ENCODE measurements around the gene GUCY1B1. TPM values are rescaled to one million over a fixed set of nuclear protein-coding genes. Genes with fewer than 3 reads are reported as not detected.
A peak's percentile ranks its signal among the peaks of the same experiment; 100 is the strongest.
"Not testable (repeated sequence)": the region's sequence is repeated elsewhere in the genome, so short reads cannot be mapped to it uniquely, and the experiment has no call there.

Gene GUCY1B1
- total and polyA plus RNA-seq, 8 donors = 5.3 to 59.8 (median 14.8) TPM; not detected in 1

- Histone ChIP-seq H3K36me3 (peaks cover 0 to 9% (median 0%) of the 10 kb centered on the region in 4 donors), H3K27me3 (no peaks in the 10 kb centered on the region), H3K27ac (no peak overlapping the region), H3K9me3 (no peaks in the 10 kb centered on the region), H3K4me1 (no peaks in the 10 kb centered on the region), H3K4me3 (no peak overlapping the region)
- no peak for TF ChIP-seq POLR2AphosphoS5 (IDR thresholded peaks at IDR 0.05)
- no peak for TF ChIP-seq POLR2A (IDR thresholded peaks at IDR 0.05)
- TF ChIP-seq EP300 (IDR thresholded peaks at IDR 0.05) = no peak
- no peak for TF ChIP-seq CTCF (IDR thresholded peaks at IDR 0.05)
- 53 to 65% (median 61%) methylated on average over 3 of the region's 3 CpGs for WGBS, 5 donors
- intact Hi-C loops (cut with DNase I; ENCODE audit: low total_unique reads) = no loop called here
- no peak for DNase-seq
These were observed 37.2 kb downstream of the GUCY1B1 start for GRCh38 chr4:155795991-155796390.

GRCh38 chr4:155797581-155797980, 38.8 kb downstream of the GUCY1B1 start:
- intact Hi-C loops (cut with DNase I; ENCODE audit: low total_unique reads); H3K27ac ChIP-seq: not testable (repeated sequence)

GRCh38 chr4:155799116-155799793, 40.4 kb downstream of the GUCY1B1 start:
- Histone ChIP-seq H3K4me3 (no peak overlapping the region), H3K4me1 (peaks cover 0 to 17% (median 5%) of the 10 kb centered on the region in 4 donors), H3K9me3 (no peaks in the 10 kb centered on the region), H3K27ac (peak overlapping the region in 2 of 5 donors; percentile 12 to 14), H3K36me3 (peaks cover 0 to 9% (median 0%) of the 10 kb centered on the region in 4 donors), H3K27me3 (no peaks in the 10 kb centered on the region)
- DNase-seq = no peak
- intact Hi-C loops (cut with DNase I; ENCODE audit: low total_unique reads) = no loop called here
- WGBS, 5 donors = 58 to 84% (median 77%) methylated on average over 5 of the region's 5 CpGs
- TF ChIP-seq POLR2A (IDR thresholded peaks at IDR 0.05) (no peak), EP300 (IDR thresholded peaks at IDR 0.05) (no peak), CTCF (IDR thresholded peaks at IDR 0.05) (no peak)

More at GRCh38 chr4:155797581-155797980, 38.8 kb downstream of the GUCY1B1 start:
- not testable (repeated sequence) for H3K36me3 ChIP-seq, DNase-seq, H3K4me3 ChIP-seq, H3K27me3 ChIP-seq, H3K9me3 ChIP-seq
- peaks cover 0 to 13% (median 4%) of the 10 kb centered on the region in 4 donors for H3K4me1 ChIP-seq
- WGBS, 5 donors = 92 to 96% (median 95%) methylated on average over 4 of the region's 4 CpGs

- Histone ChIP-seq H3K27me3 (no peaks in the 10 kb centered on the region), H3K4me1 (peaks cover 0 to 17% (median 5%) of the 10 kb centered on the region in 4 donors), H3K4me3 (no peak overlapping the region), H3K9me3 (no peaks in the 10 kb centered on the region), H3K27ac (peak overlapping the region in 2 of 5 donors; percentile 12 to 14), H3K36me3 (peaks cover 0 to 12% (median 0%) of the 10 kb centered on the region in 4 donors)
- WGBS, 5 donors = 63 to 90% (median 83%) methylated on average over 8 of the region's 8 CpGs
- no peak for DNase-seq
- no peak for TF ChIP-seq CTCF (IDR thresholded peaks at IDR 0.05)
- TF ChIP-seq POLR2A (IDR thresholded peaks at IDR 0.05) = no peak
- TF ChIP-seq POLR2AphosphoS5 (IDR thresholded peaks at IDR 0.05) = no peak
- TF ChIP-seq EP300 (IDR thresholded peaks at IDR 0.05) = no peak
- intact Hi-C loops (cut with DNase I; ENCODE audit: low total_unique reads) = no loop called here
These were observed 40.9 kb downstream of the GUCY1B1 start for GRCh38 chr4:155799794-155800123.

- no peak for TF ChIP-seq POLR2A (IDR thresholded peaks at IDR 0.05)
- no peak for TF ChIP-seq POLR2AphosphoS5 (IDR thresholded peaks at IDR 0.05)
- no peak for TF ChIP-seq EP300 (IDR thresholded peaks at IDR 0.05)
- no peak for TF ChIP-seq CTCF (IDR thresholded peaks at IDR 0.05)
- intact Hi-C loops (cut with DNase I; ENCODE audit: low total_unique reads) = no loop called here
- no peaks in the 10 kb centered on the region for H3K27me3 ChIP-seq
- H3K4me3 ChIP-seq = no peak overlapping the region
- no peak for DNase-seq
- peaks cover 0 to 12% (median 0%) of the 10 kb centered on the region in 4 donors for H3K36me3 ChIP-seq
- H3K27ac ChIP-seq = peak overlapping the region in 1 of 5 donors; percentile 26
- H3K9me3 ChIP-seq = no peaks in the 10 kb centered on the region
- WGBS, 5 donors = 67 to 79% (median 76%) methylated on average over 7 of the region's 7 CpGs
- peaks cover 0 to 17% (median 5%) of the 10 kb centered on the region in 4 donors for H3K4me1 ChIP-seq
These were observed 42.0 kb downstream of the GUCY1B1 start for GRCh38 chr4:155800685-155801343.
